ENCODE data around the gene TIMM50. TPM values are rescaled to one million over a fixed set of nuclear protein-coding genes. Genes with fewer than 3 reads are reported as not detected.

Gene TIMM50
- 10 to 100 TPM; 28.1 to 48.1 (median 31.3) TPM for total RNA-seq
- long read RNA-seq, transcript TIMM50-201 (11 exons, 1,612 nt), result major isoform, 8 of 11 reads
- long read RNA-seq, partial matches to known transcripts, result 0 of 11 reads
- long read RNA-seq, other reads (novel, unspliced or antisense), result 1 of 11 reads

- intact Hi-C loops (cut with DNase I), result no loop called here
- Histone ChIP-seq H3K4me3 (peak within 1 kb of the TSS; percentile 72 to 91 (median 82)), H3K4me1 (peaks cover 0 to 9% (median 3%) of the 10 kb centered on the region in 4 donors), H3K9me3 (no peaks in the 10 kb centered on the region), H3K36me3 (peaks cover 0 to 10% (median 4%) of the 10 kb centered on the region in 4 donors), H3K27ac (peak within 1 kb of the TSS; percentile 66 to 78 (median 69)), H3K27me3 (no peaks in the 10 kb centered on the region)
- 3% methylated on average over 9 of the region's 62 CpGs for WGBS (ENCODE audit: insufficient coverage, low coverage, low lambda C conversion rate, missing lambda C conversion rate)
- TF ChIP-seq CTCF (IDR thresholded peaks at IDR 0.05) (no peak), POLR2A (IDR thresholded peaks at IDR 0.05) (peak; percentile 55)
- peak; percentile 96 to 97 (median 96) for DNase-seq
- ATAC-seq, result peak; percentile 97 to 99 (median 99)
Measured at GRCh38 chr19:39480337-39481228, at the start of gene TIMM50. TIMM50 (plus strand) TSS chr19:39480838; CDS start chr19:39480854, 16 bp downstream.

GRCh38 chr19:39432677-39433025 is 48.0 kb upstream of the TIMM50 start:
- intact Hi-C loops (cut with DNase I), result loop anchor here in 1 of 2 donors (10.0 kb wide), 1 partner anchor 102 kb away; the partner anchor contains the start of gene EID2B
- no peak for TF ChIP-seq CTCF (IDR thresholded peaks at IDR 0.05)
- TF ChIP-seq POLR2A (IDR thresholded peaks at IDR 0.05), result no peak
- Histone ChIP-seq H3K9me3 (no peaks in the 10 kb centered on the region), H3K27me3 (no peaks in the 10 kb centered on the region), H3K4me1 (peaks cover 0 to 17% (median 4%) of the 10 kb centered on the region in 4 donors), H3K27ac (no peak overlapping the region), H3K4me3 (no peak overlapping the region), H3K36me3 (peaks cover 0 to 31% (median 19%) of the 10 kb centered on the region in 4 donors)
- DNase-seq (no peak), ATAC-seq (no peak)
- WGBS (ENCODE audit: insufficient coverage, low coverage, low lambda C conversion rate, missing lambda C conversion rate), result 90% methylated on average over 2 of the region's 8 CpGs

GRCh38 chr19:39433480-39434079 is 47.1 kb upstream of the TIMM50 start:
- Histone ChIP-seq H3K27me3 (no peaks in the 10 kb centered on the region), H3K9me3 (no peaks in the 10 kb centered on the region), H3K4me3 (no peak overlapping the region), H3K4me1 (peaks cover 0 to 17% (median 4%) of the 10 kb centered on the region in 4 donors), H3K27ac (no peak overlapping the region), H3K36me3 (peaks cover 0 to 31% (median 19%) of the 10 kb centered on the region in 4 donors)
- no CpG with 5 or more reads among the region's 8 CpGs for WGBS (ENCODE audit: insufficient coverage, low coverage, low lambda C conversion rate, missing lambda C conversion rate)
- no peak for ATAC-seq
- TF ChIP-seq POLR2A (IDR thresholded peaks at IDR 0.05) (no peak), CTCF (IDR thresholded peaks at IDR 0.05) (no peak)
- DNase-seq, result no peak
- intact Hi-C loops (cut with DNase I), result loop anchor here in 1 of 2 donors (10.0 kb wide), 1 partner anchor 101 kb away; the partner anchor contains the start of gene EID2B

DNA sequence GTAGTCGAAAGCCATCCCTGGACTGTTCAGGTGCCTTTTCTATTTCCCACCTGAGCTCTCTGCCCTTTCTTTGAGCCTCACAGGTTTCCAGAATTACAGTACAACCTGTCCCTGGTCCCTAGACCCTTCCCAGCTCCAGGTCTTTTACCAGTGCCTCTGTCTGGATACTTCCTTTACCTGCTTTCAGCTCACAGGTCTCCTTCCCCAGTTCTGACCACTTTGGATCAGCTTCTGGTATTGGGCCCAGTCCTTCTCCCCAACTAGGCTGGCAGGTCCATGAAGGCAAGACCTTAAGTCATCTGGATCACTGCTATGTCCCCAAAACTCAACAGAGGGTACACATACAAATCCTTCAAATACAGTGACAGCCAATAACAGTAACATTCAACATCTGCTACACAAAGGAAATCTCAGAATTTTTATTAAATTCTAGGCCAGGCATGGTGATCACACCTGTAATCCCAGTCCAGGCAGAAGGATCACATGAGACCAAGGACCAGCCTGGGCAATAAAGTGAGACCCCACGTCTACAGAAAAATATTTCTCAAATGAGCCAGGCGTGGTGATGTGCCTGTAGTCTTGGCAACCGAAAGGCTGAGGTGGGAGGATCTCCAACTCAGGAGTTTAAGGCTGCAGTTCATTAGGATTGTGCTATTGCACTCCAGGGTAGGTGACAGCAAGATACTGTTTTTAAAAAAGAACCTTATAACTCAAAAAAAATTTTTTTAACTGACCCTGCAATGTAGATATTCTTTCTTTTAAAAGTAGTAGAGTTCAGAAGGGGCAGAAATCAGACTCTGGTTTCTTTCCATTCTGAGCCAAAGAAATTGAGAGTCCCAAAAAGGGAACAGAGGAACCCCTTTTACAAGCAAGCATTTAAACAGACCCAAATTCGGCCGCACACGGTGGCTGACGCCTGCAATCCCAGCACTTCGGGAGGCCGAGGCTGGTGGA is 46.2 kb upstream of the TIMM50 start:
- intact Hi-C loops (cut with DNase I), result loop anchor here in 1 of 2 donors (10.0 kb wide), 1 partner anchor 100 kb away; the partner anchor contains the start of gene EID2B
- Histone ChIP-seq H3K27ac (no peak overlapping the region), H3K4me3 (peak overlapping the region; percentile 92 to 98 (median 95)), H3K36me3 (peaks cover 0 to 31% (median 19%) of the 10 kb centered on the region in 4 donors), H3K27me3 (no peaks in the 10 kb centered on the region), H3K9me3 (no peaks in the 10 kb centered on the region), H3K4me1 (peaks cover 0 to 17% (median 4%) of the 10 kb centered on the region in 4 donors)
- ATAC-seq, result no peak
- no peak for DNase-seq
- 28% methylated on average over 7 of the region's 10 CpGs for WGBS (ENCODE audit: insufficient coverage, low coverage, low lambda C conversion rate, missing lambda C conversion rate)
- TF ChIP-seq CTCF (IDR thresholded peaks at IDR 0.05), result no peak
- TF ChIP-seq POLR2A (IDR thresholded peaks at IDR 0.05), result no peak
